GM21526 (cell line): Measurements from ENCODE around the gene QSOX2.

ENCODE experiments used
- ATAC-seq: cut with Tn5 transposase; IDR thresholded peaks from one replicate; pipeline ENCODE4 v1.9.1; 2021; ENCODE audit warnings: moderate library complexity; ENCODE audit not compliant: unreplicated experiment, low FRiP score

The QSOX2 gene

GRCh38 chr9:136265561-136266355 is 20.1 kb upstream of the QSOX2 start:
- no peak for ATAC-seq

- ATAC-seq: no peak
Measured at GRCh38 chr9:136264441-136265405, 19.1 kb upstream of the QSOX2 start.

- no peak for ATAC-seq
Measured at GRCh38 chr9:136264031-136264430, 18.4 kb upstream of the QSOX2 start.

GRCh38 chr9:136262671-136263178 is 17.1 kb upstream of the QSOX2 start:
- ATAC-seq: no peak

GRCh38 chr9:136261686-136262430 is 16.2 kb upstream of the QSOX2 start:
- no peak for ATAC-seq

GRCh38 chr9:136260936-136261472 is 15.4 kb upstream of the QSOX2 start:
- no peak for ATAC-seq

GRCh38 chr9:136260521-136260920 is 14.9 kb upstream of the QSOX2 start:
- ATAC-seq: no peak

- no peak for ATAC-seq
Measured at GRCh38 chr9:136259836-136260235, 14.2 kb upstream of the QSOX2 start.

- ATAC-seq: no peak
Measured at GRCh38 chr9:136259517-136259813, 13.9 kb upstream of the QSOX2 start.

GRCh38 chr9:136258786-136259516 is 13.3 kb upstream of the QSOX2 start:
- ATAC-seq: no peak

- no peak for ATAC-seq
Measured at GRCh38 chr9:136258299-136258625, 12.7 kb upstream of the QSOX2 start.

GRCh38 chr9:136257381-136258298 is 12.0 kb upstream of the QSOX2 start:
- no peak for ATAC-seq

- no peak for ATAC-seq
Measured at GRCh38 chr9:136255896-136256890, 10.6 kb upstream of the QSOX2 start.

GRCh38 chr9:136255166-136255538 is 9.5 kb upstream of the QSOX2 start:
- ATAC-seq: no peak

- no peak for ATAC-seq
Measured at GRCh38 chr9:136254381-136255165, 9.0 kb upstream of the QSOX2 start.

- no peak for ATAC-seq
Measured at GRCh38 chr9:136253246-136254130, 7.9 kb upstream of the QSOX2 start.
